Fibroblast of pulmonary artery (primary cell): ENCODE data around the gene HEATR9.

Experiments used
- DNase-seq: peaks from one replicate; pipeline ENCODE4 v3.0.0-alpha.2; 2010; ENCODE audit warnings: low read depth
- H3K4me3 ChIP-seq: replicated peaks from 2 replicates; pipeline ENCODE4 v1.5.1; 2011; ENCODE audit warnings: low read depth, mild to moderate bottlenecking, control low read depth, low read length, moderate library complexity
- TF ChIP-seq, protein P1 (sequence below): IDR thresholded peaks from 2 replicates; pipeline ENCODE4 v1.5.1; 2011; ENCODE audit warnings: mild to moderate bottlenecking, control low read depth, low read length, inconsistent platforms; ENCODE audit errors: missing control alignments

Gene HEATR9

GRCh38 chr17:35825206-35825605, 43.5 kb downstream of the HEATR9 start:
- no peak for DNase-seq
- no peak overlapping the region for H3K4me3 ChIP-seq
- TF ChIP-seq, protein P1, sequence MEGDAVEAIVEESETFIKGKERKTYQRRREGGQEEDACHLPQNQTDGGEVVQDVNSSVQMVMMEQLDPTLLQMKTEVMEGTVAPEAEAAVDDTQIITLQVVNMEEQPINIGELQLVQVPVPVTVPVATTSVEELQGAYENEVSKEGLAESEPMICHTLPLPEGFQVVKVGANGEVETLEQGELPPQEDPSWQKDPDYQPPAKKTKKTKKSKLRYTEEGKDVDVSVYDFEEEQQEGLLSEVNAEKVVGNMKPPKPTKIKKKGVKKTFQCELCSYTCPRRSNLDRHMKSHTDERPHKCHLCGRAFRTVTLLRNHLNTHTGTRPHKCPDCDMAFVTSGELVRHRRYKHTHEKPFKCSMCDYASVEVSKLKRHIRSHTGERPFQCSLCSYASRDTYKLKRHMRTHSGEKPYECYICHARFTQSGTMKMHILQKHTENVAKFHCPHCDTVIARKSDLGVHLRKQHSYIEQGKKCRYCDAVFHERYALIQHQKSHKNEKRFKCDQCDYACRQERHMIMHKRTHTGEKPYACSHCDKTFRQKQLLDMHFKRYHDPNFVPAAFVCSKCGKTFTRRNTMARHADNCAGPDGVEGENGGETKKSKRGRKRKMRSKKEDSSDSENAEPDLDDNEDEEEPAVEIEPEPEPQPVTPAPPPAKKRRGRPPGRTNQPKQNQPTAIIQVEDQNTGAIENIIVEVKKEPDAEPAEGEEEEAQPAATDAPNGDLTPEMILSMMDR: no peak

DNA sequence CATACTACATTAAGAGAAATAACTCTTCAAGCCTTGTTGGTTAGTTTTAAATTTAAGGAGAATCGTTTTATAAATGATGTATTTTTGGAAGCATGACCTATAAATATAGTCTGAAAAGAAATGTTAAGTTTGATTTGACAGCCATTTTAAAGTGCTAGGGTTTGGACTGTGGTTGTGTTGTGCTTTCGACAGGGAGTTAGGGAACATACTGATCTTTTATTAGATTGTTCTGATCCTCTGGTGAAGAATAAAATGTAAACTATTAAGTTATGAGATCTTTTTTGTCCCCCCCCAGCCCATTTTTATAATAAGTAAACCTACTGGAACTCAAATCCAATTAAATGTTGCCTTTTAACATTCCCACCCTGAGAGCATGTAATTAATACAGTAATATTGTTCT, 47.4 kb downstream of the HEATR9 start:
- TF ChIP-seq, protein P1: no peak
- no peak overlapping the region for H3K4me3 ChIP-seq
- DNase-seq: no peak

DNA sequence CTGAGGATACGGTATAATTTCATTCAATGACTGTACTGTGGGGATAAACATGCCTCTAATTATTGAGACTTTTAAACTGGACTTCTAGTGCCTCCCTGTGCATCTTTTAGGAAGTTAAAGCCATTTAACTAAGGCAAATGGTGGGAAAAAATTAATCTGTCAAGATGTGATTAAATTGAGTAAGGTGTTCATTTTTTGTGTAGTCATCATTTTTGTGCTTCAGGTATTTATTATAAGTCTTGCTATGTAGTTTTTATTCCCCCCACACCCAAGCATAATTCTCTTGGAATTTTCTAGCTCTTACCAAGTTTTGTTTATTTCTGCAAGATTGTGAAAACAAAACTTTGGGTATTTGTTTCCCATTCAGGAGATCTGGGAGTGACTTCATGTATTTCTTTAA, 49.2 kb downstream of the HEATR9 start:
- TF ChIP-seq, protein P1: no peak
- no peak for DNase-seq
- H3K4me3 ChIP-seq: no peak overlapping the region

DNA sequence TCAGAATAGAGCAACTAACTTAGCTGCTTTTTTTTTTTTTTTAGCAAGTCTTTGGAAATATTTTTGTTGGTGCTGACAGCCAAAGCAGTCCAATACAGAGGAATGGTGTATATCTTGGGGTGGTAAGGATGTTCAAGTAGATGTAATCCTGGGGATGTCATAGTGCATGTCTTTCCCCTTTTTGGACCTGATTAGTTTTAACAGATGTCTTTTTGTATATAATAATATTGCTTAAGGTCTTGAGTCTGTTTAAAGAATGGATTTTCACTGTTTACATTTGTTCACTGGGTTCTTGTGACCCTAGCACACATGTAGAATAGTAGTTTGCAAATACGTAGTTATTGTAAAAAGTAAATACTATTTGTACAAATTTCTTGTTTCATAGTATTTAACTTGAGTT, 51.5 kb downstream of the HEATR9 start:
- no peak for DNase-seq
- TF ChIP-seq, protein P1: no peak
- H3K4me3 ChIP-seq: no peak overlapping the region

GRCh38 chr17:35816723-35817122, 52.0 kb downstream of the HEATR9 start:
- no peak for DNase-seq
- H3K4me3 ChIP-seq: no peak overlapping the region
- TF ChIP-seq, protein P1: no peak

- no peak for DNase-seq
- H3K4me3 ChIP-seq: no peak overlapping the region
- TF ChIP-seq, protein P1: no peak
These were observed 56.2 kb downstream of the HEATR9 start for GRCh38 chr17:35812456-35812855.

- H3K4me3 ChIP-seq: no peak overlapping the region
- TF ChIP-seq, protein P1: no peak
- no peak for DNase-seq
These were observed 56.9 kb downstream of the HEATR9 start for GRCh38 chr17:35811759-35812158.
